H9 (cell line): ENCODE results near the gene CPEB2. TPM values are rescaled to one million over a fixed set of nuclear protein-coding genes. Genes with fewer than 3 reads are reported as not detected.

Experiments
- DNase-seq: peaks from one replicate; pipeline ENCODE4 v3.0.0-alpha.2; 2017
- H2AFZ ChIP-seq: one replicate; pipeline ENCODE4 v1.6.1; 2013; ENCODE audit warnings: mild to moderate bottlenecking, low read length, control low read depth, moderate library complexity
- H2AK5ac ChIP-seq: 2 replicates; pipeline ENCODE4 v1.6.1; 2013; ENCODE audit warnings: low read length, control low read depth, mixed read lengths; ENCODE audit not compliant: insufficient read length
- H2BK120ac ChIP-seq: one replicate; pipeline ENCODE4 v1.6.1; 2013; ENCODE audit warnings: low read depth, mild to moderate bottlenecking, low read length, control low read depth, inconsistent platforms; ENCODE audit not compliant: poor library complexity, severe bottlenecking
- H2BK12ac ChIP-seq: 2 replicates; pipeline ENCODE4 v1.6.1; 2013; ENCODE audit warnings: low read length, control low read depth, mixed read lengths, low read depth; ENCODE audit not compliant: insufficient read length
- H2BK15ac ChIP-seq: 2 replicates; pipeline ENCODE4 v1.6.1; 2013; ENCODE audit warnings: low read depth, low read length, control low read depth
- H2BK20ac ChIP-seq: one replicate; pipeline ENCODE4 v1.6.1; 2013; ENCODE audit warnings: low read depth, mild to moderate bottlenecking, low read length, control low read depth, inconsistent platforms; ENCODE audit not compliant: poor library complexity, severe bottlenecking
- H2BK5ac ChIP-seq: 2 replicates; pipeline ENCODE4 v1.6.1; 2013; ENCODE audit warnings: low read length, control low read depth, mixed read lengths; ENCODE audit not compliant: insufficient read length
- H3K14ac ChIP-seq: 2 replicates; pipeline ENCODE4 v1.6.1; 2013; ENCODE audit warnings: low read length, control low read depth; ENCODE audit not compliant: insufficient read depth
- H3K18ac ChIP-seq: 2 replicates; pipeline ENCODE4 v1.6.1; 2013; ENCODE audit warnings: low read depth, mild to moderate bottlenecking, mixed read lengths, low read length, control low read depth; ENCODE audit not compliant: insufficient read length
- H3K23ac ChIP-seq: 2 replicates; pipeline ENCODE4 v1.6.1; 2013; ENCODE audit warnings: low read length, control low read depth, mixed read lengths, low read depth; ENCODE audit not compliant: insufficient read length
- H3K23me2 ChIP-seq: 2 replicates; pipeline ENCODE4 v1.6.1; 2013; ENCODE audit warnings: low read depth, mild to moderate bottlenecking, mixed read lengths, low read length, control low read depth; ENCODE audit not compliant: insufficient read length, poor library complexity, severe bottlenecking
- H3K27ac ChIP-seq: 2 replicates; pipeline ENCODE4 v1.5.1; 2013; ENCODE audit warnings: low read length, control low read depth, mixed read lengths, low read depth; ENCODE audit not compliant: insufficient read length
- H3K27me3 ChIP-seq: 2 replicates; pipeline ENCODE4 v1.6.1; 2013; ENCODE audit warnings: low read length, control low read depth, inconsistent platforms; ENCODE audit not compliant: insufficient read depth
- H3K4ac ChIP-seq: 2 replicates; pipeline ENCODE4 v1.6.1; 2013; ENCODE audit warnings: low read depth, mild to moderate bottlenecking, control low read depth, inconsistent platforms, low read length, moderate library complexity
- H3K4me1 ChIP-seq: 2 replicates; pipeline ENCODE4 v1.6.1; 2013; ENCODE audit warnings: low read length, control low read depth, inconsistent platforms; ENCODE audit not compliant: insufficient read depth
- H3K4me2 ChIP-seq: 2 replicates; pipeline ENCODE4 v1.6.1; 2013; ENCODE audit warnings: low read length, control low read depth, mixed read lengths; ENCODE audit not compliant: insufficient read length, insufficient read depth
- H3K56ac ChIP-seq: 2 replicates; pipeline ENCODE4 v1.6.1; 2013; ENCODE audit warnings: low read depth, mild to moderate bottlenecking, mixed read lengths, low read length, control low read depth; ENCODE audit not compliant: insufficient read length
- H3K79me1 ChIP-seq: 2 replicates; pipeline ENCODE4 v1.6.1; 2013; ENCODE audit warnings: low read depth, mild to moderate bottlenecking, moderate library complexity, low read length, control low read depth, inconsistent platforms; ENCODE audit not compliant: insufficient read depth, poor library complexity, severe bottlenecking
- H3K79me2 ChIP-seq: 2 replicates; pipeline ENCODE4 v1.6.1; 2013; ENCODE audit warnings: low read length, control low read depth, inconsistent platforms; ENCODE audit not compliant: insufficient read depth
- H3K9ac ChIP-seq: 2 replicates; pipeline ENCODE4 v1.6.1; 2013; ENCODE audit warnings: low read length, control low read depth, mixed read lengths; ENCODE audit not compliant: insufficient read length; ENCODE audit errors: extremely low read depth
- H3K9me3 ChIP-seq: one replicate; pipeline ENCODE4 v1.6.1; 2013; ENCODE audit warnings: low read depth, low read length, inconsistent platforms; ENCODE audit not compliant: control insufficient read depth
- H3T11ph ChIP-seq: one replicate; pipeline ENCODE4 v1.6.1; 2013; ENCODE audit warnings: mild to moderate bottlenecking, low read length, control low read depth, inconsistent platforms
- H4K20me1 ChIP-seq: one replicate; pipeline ENCODE4 v1.6.1; 2013; ENCODE audit not compliant: control insufficient read depth, insufficient read length, insufficient read depth
- H4K5ac ChIP-seq: 2 replicates; pipeline ENCODE4 v1.6.1; 2013; ENCODE audit warnings: low read depth, mild to moderate bottlenecking, mixed read lengths, low read length, control low read depth; ENCODE audit not compliant: insufficient read length
- H4K8ac ChIP-seq: replicated peaks from 2 replicates; pipeline ENCODE4 v1.6.1; 2013; ENCODE audit warnings: low read length, control low read depth, mixed read lengths, low read depth; ENCODE audit not compliant: insufficient read length
- H4K91ac ChIP-seq: 2 replicates; pipeline ENCODE4 v1.6.1; 2013; ENCODE audit warnings: low read depth, mild to moderate bottlenecking, moderate library complexity, mixed read lengths, low read length, control low read depth; ENCODE audit not compliant: insufficient read length
- H3K27ac Mint-ChIP-seq, 3 experiments: 2 replicates in 2 of 3; 3 replicates in 1 of 3; pipeline ENCODE4 v1.8.0; 2020 to 2021; ENCODE audit warnings: mixed read lengths in 3 of 3, mild to moderate bottlenecking in 1 of 3, moderate library complexity in 1 of 3
- H3K27me3 Mint-ChIP-seq: 2 replicates; pipeline ENCODE4 v1.8.0; 2021; ENCODE audit warnings: low read depth, mild to moderate bottlenecking, moderate library complexity, mixed read lengths
- H3K36me3 Mint-ChIP-seq, 3 experiments: 2 replicates in 2 of 3; 3 replicates in 1 of 3; pipeline ENCODE4 v1.8.0; 2020 to 2021; ENCODE audit warnings: low read depth in 3 of 3, mixed read lengths in 3 of 3; ENCODE audit not compliant: insufficient read depth in 1 of 3
- H3K4me1 Mint-ChIP-seq, 2 experiments: 2 replicates each; pipeline ENCODE4 v1.8.0; 2020; ENCODE audit warnings: mixed read lengths in 2 of 2
- H3K4me3 Mint-ChIP-seq, 2 experiments: 2 replicates in 1 of 2; 3 replicates in 1 of 2; pipeline ENCODE4 v1.8.0; 2020 to 2021; ENCODE audit warnings: mild to moderate bottlenecking in 2 of 2, mixed read lengths in 2 of 2, moderate library complexity in 1 of 2
- H3K9me3 Mint-ChIP-seq, 2 experiments: 2 replicates in 1 of 2; 3 replicates in 1 of 2; pipeline ENCODE4 v1.8.0; 2020; ENCODE audit warnings: mild to moderate bottlenecking in 2 of 2, mixed read lengths in 2 of 2, moderate library complexity in 1 of 2
- CTCF ChIP-seq: fragments of 200-600 bp; sonication (generic); conservative IDR thresholded peaks from 3 replicates; pipeline ENCODE4 v1.8.0; 2021; ENCODE audit warnings: antibody characterized with exemption, mild to moderate bottlenecking
- WGBS: extraction: QIAGEN DNeasy Blood & Tissue Kit; methylation state at CpG from one replicate; pipeline ENCODE4 v1.1.7; 2013; ENCODE audit warnings: missing lambda C conversion rate, low lambda C conversion rate, mixed read lengths; ENCODE audit not compliant: insufficient read length; ENCODE audit errors: extremely low coverage; 5-methylcytosine and 5-hydroxymethylcytosine counted together
- long read RNA-seq: library from polyadenylated mRNA; unstranded; transcript quantifications from one replicate; pipeline ENCODE4 v2.0.0, GENCODE V29; 2020
- total RNA-seq: library from RNA; stranded (reverse); gene quantifications from 2 replicates; pipeline ENCODE4 v1.2.1, GENCODE V29; 2021

Gene CPEB2
- total RNA-seq = 1.6 and 1.8 TPM in 2 replicates
- long read RNA-seq, partial matches to known transcripts = 0 of 1 reads
- long read RNA-seq, other reads (novel, unspliced or antisense) = 1 of 1 reads

GRCh38 chr4:15001869-15002658, at the start of gene CPEB2:
TSS of gene CPEB2 (plus strand) at chr4:15002481. CDS start at chr4:15002674, 193 bp downstream.
- no peak within 1 kb of the TSS for H4K91ac ChIP-seq
- peak within 1 kb of the TSS; percentile 60 for H2AFZ ChIP-seq
- peaks cover 19% of the 10 kb centered on the region for H3K27me3 Mint-ChIP-seq
- no peak within 1 kb of the TSS for H4K8ac ChIP-seq
- no peak within 1 kb of the TSS for H3K23ac ChIP-seq
- H3T11ph ChIP-seq = no peak within 1 kb of the TSS
- H2AK5ac ChIP-seq = no peak within 1 kb of the TSS
- H4K20me1 ChIP-seq = no peaks in the 10 kb centered on the region
- peaks cover 9% of the 10 kb centered on the region for H3K23me2 ChIP-seq
- H3K14ac ChIP-seq = 0 out of 2 replicates have a peak within 1 kb of the TSS, but pooled peaks have one; percentile 2
- H2BK120ac ChIP-seq = no peak within 1 kb of the TSS
- H3K4me1 ChIP-seq = no peaks in the 10 kb centered on the region
- H2BK20ac ChIP-seq = no peak within 1 kb of the TSS
- no peak within 1 kb of the TSS for H2BK15ac ChIP-seq
- no peaks in the 10 kb centered on the region; the same call in 1 of the 2 replicates for H3K27me3 ChIP-seq
- no peaks in the 10 kb centered on the region for H3K79me1 ChIP-seq
- H3K4ac ChIP-seq = no peak within 1 kb of the TSS
- H3K4me3 Mint-ChIP-seq = peak within 1 kb of the TSS; percentile 76 to 87
- no CpG with 5 or more reads among the region's 104 CpGs for WGBS
- H3K9ac ChIP-seq = no peak within 1 kb of the TSS
- H4K5ac ChIP-seq = no peak within 1 kb of the TSS
- H3K27ac ChIP-seq = no peak within 1 kb of the TSS
- no peak within 1 kb of the TSS for H3K56ac ChIP-seq
- TF ChIP-seq CTCF = no peak
- peak; percentile 92 for DNase-seq
- peaks cover 0 to 2% of the 10 kb centered on the region in 2 experiments; a peak in 1 of 5 replicates for H3K9me3 Mint-ChIP-seq
- H3K18ac ChIP-seq = no peak within 1 kb of the TSS
- no peak within 1 kb of the TSS for H2BK5ac ChIP-seq
- no peak within 1 kb of the TSS for H3K27ac Mint-ChIP-seq
- H2BK12ac ChIP-seq = no peak within 1 kb of the TSS
- peak within 1 kb of the TSS; percentile 84 for H3K4me2 ChIP-seq
- no peaks in the 10 kb centered on the region; a peak in 1 of 7 replicates for H3K36me3 Mint-ChIP-seq
- H3K4me1 Mint-ChIP-seq = peaks cover 16 to 22% of the 10 kb centered on the region in 2 experiments
- H3K79me2 ChIP-seq = no peaks in the 10 kb centered on the region
- H3K9me3 ChIP-seq = no peaks in the 10 kb centered on the region
